Gastroesophageal sphincter (tissue), 3 donors: Measurements from ENCODE around the gene NDE1.

Experiments used
- EP300 ChIP-seq: sonication (generic); formaldehyde crosslinking; IDR thresholded peaks from one replicate; pipeline ENCODE4 v1.6.1; 2017; ENCODE audit warnings: antibody characterized with exemption, mild to moderate bottlenecking
- POLR2A ChIP-seq, 2 donors: fragments of 450-650 bp; IDR thresholded peaks; one replicate each; pipeline ENCODE4 v1.6.1; 2017; ENCODE audit warnings: antibody characterized with exemption in 2 of 2, mild to moderate bottlenecking in 2 of 2, moderate library complexity in 1 of 2
- POLR2AphosphoS5 ChIP-seq: sonication (generic); formaldehyde crosslinking; IDR thresholded peaks from one replicate; pipeline ENCODE4 v1.6.1; 2017; ENCODE audit warnings: antibody characterized with exemption
- TF ChIP-seq, protein P1 (sequence below), 4 experiments: fragments of 200-600 bp in 2 of 4; fragments of 450-650 bp in 2 of 4; sonication (generic) in 1 of 4; IDR thresholded peaks; one replicate each; pipeline ENCODE4 v1.5.1; 2017 to 2019; ENCODE audit warnings: antibody characterized with exemption in 4 of 4, mild to moderate bottlenecking in 2 of 4, moderate library complexity in 2 of 4

GRCh38 chr16:15726715-15727114, 76.7 kb downstream of the NDE1 start:
- TF ChIP-seq, protein P1, sequence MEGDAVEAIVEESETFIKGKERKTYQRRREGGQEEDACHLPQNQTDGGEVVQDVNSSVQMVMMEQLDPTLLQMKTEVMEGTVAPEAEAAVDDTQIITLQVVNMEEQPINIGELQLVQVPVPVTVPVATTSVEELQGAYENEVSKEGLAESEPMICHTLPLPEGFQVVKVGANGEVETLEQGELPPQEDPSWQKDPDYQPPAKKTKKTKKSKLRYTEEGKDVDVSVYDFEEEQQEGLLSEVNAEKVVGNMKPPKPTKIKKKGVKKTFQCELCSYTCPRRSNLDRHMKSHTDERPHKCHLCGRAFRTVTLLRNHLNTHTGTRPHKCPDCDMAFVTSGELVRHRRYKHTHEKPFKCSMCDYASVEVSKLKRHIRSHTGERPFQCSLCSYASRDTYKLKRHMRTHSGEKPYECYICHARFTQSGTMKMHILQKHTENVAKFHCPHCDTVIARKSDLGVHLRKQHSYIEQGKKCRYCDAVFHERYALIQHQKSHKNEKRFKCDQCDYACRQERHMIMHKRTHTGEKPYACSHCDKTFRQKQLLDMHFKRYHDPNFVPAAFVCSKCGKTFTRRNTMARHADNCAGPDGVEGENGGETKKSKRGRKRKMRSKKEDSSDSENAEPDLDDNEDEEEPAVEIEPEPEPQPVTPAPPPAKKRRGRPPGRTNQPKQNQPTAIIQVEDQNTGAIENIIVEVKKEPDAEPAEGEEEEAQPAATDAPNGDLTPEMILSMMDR (IDR thresholded peaks at IDR 0.05): no peak
- TF ChIP-seq POLR2A (IDR thresholded peaks at IDR 0.05): no peak
- no peak for TF ChIP-seq EP300
- TF ChIP-seq POLR2AphosphoS5: peak; percentile 3
